ENCODE data around the gene SHANK2.
"Not testable (repeated sequence)": the region's sequence is repeated elsewhere in the genome, so short reads cannot be mapped to it uniquely, and the experiment has no call there.

Gene SHANK2

GRCh38 chr11:71245601-71246391, 6.6 kb downstream of the SHANK2 start:
- no peak for DNase-seq (ENCODE audit: low read depth in 2 of 3, low spot score in 2 of 3)

GRCh38 chr11:71244116-71244810, 8.1 kb downstream of the SHANK2 start:
- DNase-seq (ENCODE audit: low read depth in 2 of 3, low spot score in 2 of 3), result no peak

GRCh38 chr11:71242391-71242790, 10.0 kb downstream of the SHANK2 start:
- DNase-seq (ENCODE audit: low read depth in 2 of 3, low spot score in 2 of 3), result no peak

- DNase-seq (ENCODE audit: low read depth in 2 of 3, low spot score in 2 of 3), result no peak
These were observed 10.6 kb downstream of the SHANK2 start for GRCh38 chr11:71241721-71242259.

- no peak for DNase-seq (ENCODE audit: low read depth in 2 of 3, low spot score in 2 of 3)
These were observed 11.3 kb downstream of the SHANK2 start for GRCh38 chr11:71240865-71241691.

GRCh38 chr11:71240061-71240690, 12.2 kb downstream of the SHANK2 start:
- no peak for DNase-seq (ENCODE audit: low read depth in 2 of 3, low spot score in 2 of 3)

- no peak for DNase-seq (ENCODE audit: low read depth in 2 of 3, low spot score in 2 of 3)
These were observed 12.8 kb downstream of the SHANK2 start for GRCh38 chr11:71239581-71239980.

GRCh38 chr11:71238941-71239340, 13.4 kb downstream of the SHANK2 start:
- no peak for DNase-seq (ENCODE audit: low read depth in 2 of 3, low spot score in 2 of 3)

GRCh38 chr11:71238285-71238875, 14.0 kb downstream of the SHANK2 start:
- no peak for DNase-seq (ENCODE audit: low read depth in 2 of 3, low spot score in 2 of 3)

GRCh38 chr11:71237853-71238252, 14.5 kb downstream of the SHANK2 start:
- no peak for DNase-seq (ENCODE audit: low read depth in 2 of 3, low spot score in 2 of 3)

GRCh38 chr11:71236836-71237475, 15.4 kb downstream of the SHANK2 start:
- no peak for DNase-seq (ENCODE audit: low read depth in 2 of 3, low spot score in 2 of 3)

GRCh38 chr11:71235719-71236118, 16.7 kb downstream of the SHANK2 start:
- DNase-seq (ENCODE audit: low read depth in 2 of 3, low spot score in 2 of 3), result no peak

- DNase-seq (ENCODE audit: low read depth in 2 of 3, low spot score in 2 of 3), result not testable (repeated sequence)
These were observed 18.2 kb downstream of the SHANK2 start for GRCh38 chr11:71233896-71234852.

GRCh38 chr11:71232364-71232763, 20.0 kb downstream of the SHANK2 start:
- DNase-seq (ENCODE audit: low read depth in 2 of 3, low spot score in 2 of 3), result no peak

- DNase-seq (ENCODE audit: low read depth in 2 of 3, low spot score in 2 of 3), result no peak
These were observed 23.4 kb downstream of the SHANK2 start for GRCh38 chr11:71228961-71229360.

- DNase-seq (ENCODE audit: low read depth in 2 of 3, low spot score in 2 of 3), result no peak
These were observed 25.2 kb downstream of the SHANK2 start for GRCh38 chr11:71227058-71227659.

GRCh38 chr11:71223671-71224660, 28.4 kb downstream of the SHANK2 start:
- DNase-seq (ENCODE audit: low read depth in 2 of 3, low spot score in 2 of 3), result no peak
